ENCODE data around the gene GPC5.
"Not testable (repeated sequence)": the region's sequence is repeated elsewhere in the genome, so short reads cannot be mapped to it uniquely, and the experiment has no call there.

Gene GPC5

GRCh38 chr13:91767651-91768050, 369.2 kb downstream of the GPC5 start:
- H3K27me3 ChIP-seq (ENCODE audit: control insufficient read depth, insufficient read depth, low read length) = no peaks in the 10 kb centered on the region
- peaks cover 3% of the 10 kb centered on the region for H3K4me1 ChIP-seq (ENCODE audit: control insufficient read depth, low read depth, low read length)
- H3K9ac ChIP-seq (ENCODE audit: low read length) = no peak overlapping the region
- no peaks in the 10 kb centered on the region for H3K9me3 ChIP-seq (ENCODE audit: control insufficient read depth, low read depth, low read length)
- H3K4me3 ChIP-seq (ENCODE audit: low read length) = no peak overlapping the region
- H3K27ac ChIP-seq (ENCODE audit: low read length) = no peak overlapping the region
- no peaks in the 10 kb centered on the region for H3K36me3 ChIP-seq (ENCODE audit: control insufficient read depth, low read depth, low read length)

DNA sequence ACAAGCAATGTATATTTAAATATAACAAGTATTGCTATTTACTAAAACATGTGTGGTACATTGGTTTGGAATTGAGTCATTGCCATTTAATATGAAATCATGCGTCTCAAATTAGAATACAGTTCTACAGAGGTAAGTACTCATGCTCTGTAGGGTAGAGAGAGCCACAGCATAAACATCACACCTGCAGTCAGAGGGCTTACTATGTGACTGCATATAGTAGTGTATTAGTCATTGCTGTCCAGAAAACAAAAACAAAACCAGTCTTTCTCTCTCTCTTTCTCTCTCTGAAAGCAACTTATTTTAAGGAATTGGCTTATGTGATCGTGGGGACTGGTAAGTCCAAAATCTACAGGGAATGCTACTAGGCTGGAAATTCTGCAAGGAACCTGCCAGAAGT, 370.3 kb downstream of the GPC5 start:
- no peaks in the 10 kb centered on the region for H3K9me3 ChIP-seq (ENCODE audit: control insufficient read depth, low read depth, low read length)
- H3K27me3 ChIP-seq (ENCODE audit: control insufficient read depth, insufficient read depth, low read length) = no peaks in the 10 kb centered on the region
- no peak overlapping the region for H3K4me3 ChIP-seq (ENCODE audit: low read length)
- peaks cover 9% of the 10 kb centered on the region for H3K4me1 ChIP-seq (ENCODE audit: control insufficient read depth, low read depth, low read length)
- no peak overlapping the region for H3K27ac ChIP-seq (ENCODE audit: low read length)
- H3K9ac ChIP-seq (ENCODE audit: low read length) = no peak overlapping the region
- H3K36me3 ChIP-seq (ENCODE audit: control insufficient read depth, low read depth, low read length) = no peaks in the 10 kb centered on the region

- no peaks in the 10 kb centered on the region for H3K27me3 ChIP-seq (ENCODE audit: control insufficient read depth, insufficient read depth, low read length)
- no peak overlapping the region for H3K9ac ChIP-seq (ENCODE audit: low read length)
- no peak overlapping the region for H3K27ac ChIP-seq (ENCODE audit: low read length)
- H3K36me3 ChIP-seq (ENCODE audit: control insufficient read depth, low read depth, low read length) = no peaks in the 10 kb centered on the region
- peaks cover 18% of the 10 kb centered on the region for H3K4me1 ChIP-seq (ENCODE audit: control insufficient read depth, low read depth, low read length)
- H3K9me3 ChIP-seq (ENCODE audit: control insufficient read depth, low read depth, low read length) = no peaks in the 10 kb centered on the region
- H3K4me3 ChIP-seq (ENCODE audit: low read length) = no peak overlapping the region
Observed at GRCh38 chr13:91771229-91771628, 372.8 kb downstream of the GPC5 start.

DNA sequence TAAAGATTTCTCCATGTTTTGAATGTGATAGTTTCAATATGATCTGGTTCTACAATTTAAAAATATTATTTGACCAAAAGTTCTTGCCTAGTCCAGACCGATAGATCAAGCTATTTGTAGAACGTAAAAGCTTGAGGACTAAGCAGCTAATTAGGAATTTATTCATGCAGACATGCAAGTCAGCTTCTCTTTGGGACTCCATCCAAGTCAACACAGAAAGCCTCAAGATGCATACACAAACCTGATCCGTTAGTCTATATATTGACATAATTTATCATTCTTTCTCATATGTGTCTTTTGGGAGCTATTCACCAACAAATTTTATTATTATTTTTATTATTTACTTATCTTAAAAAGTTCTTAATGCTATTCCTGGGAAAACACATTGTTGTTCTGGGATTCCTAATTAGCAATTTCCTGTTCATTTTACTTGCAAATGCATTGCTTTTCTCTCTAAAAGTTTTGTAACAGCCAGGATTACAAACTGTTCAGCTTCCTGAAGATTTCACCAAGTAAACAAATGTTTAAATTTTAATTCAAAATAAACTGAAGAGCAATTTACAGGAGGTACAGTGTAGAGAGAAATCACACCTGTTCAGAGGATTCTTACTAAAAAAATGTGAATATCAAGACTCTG, 375.3 kb downstream of the GPC5 start:
- Histone ChIP-seq H3K27me3 (ENCODE audit: control insufficient read depth, insufficient read depth, low read length) (no peaks in the 10 kb centered on the region), H3K27ac (ENCODE audit: low read length) (no peak overlapping the region)

DNA sequence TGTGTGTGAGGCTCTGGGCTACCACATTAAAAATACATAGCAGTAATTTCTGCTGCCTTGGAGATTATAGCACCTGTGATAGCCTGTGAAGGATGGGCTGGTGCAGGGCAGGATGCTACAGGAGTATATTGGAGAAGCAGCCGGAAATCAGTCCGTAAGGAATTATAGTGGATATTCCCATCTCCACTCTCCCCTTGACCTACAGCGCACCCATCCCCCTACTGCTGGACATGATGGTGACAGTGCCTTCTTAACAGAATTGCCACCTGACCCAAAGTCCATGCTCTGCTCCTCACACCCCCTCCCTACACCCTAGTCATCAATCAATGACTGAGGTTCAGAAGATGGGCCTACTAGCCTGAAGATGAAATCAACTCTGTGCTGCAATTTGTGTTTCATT, 376.0 kb downstream of the GPC5 start:
- no peak overlapping the region for H3K4me3 ChIP-seq (ENCODE audit: low read length)
- no peak overlapping the region for H3K27ac ChIP-seq (ENCODE audit: low read length)
- peaks cover 15% of the 10 kb centered on the region for H3K4me1 ChIP-seq (ENCODE audit: control insufficient read depth, low read depth, low read length)
- H3K9me3 ChIP-seq (ENCODE audit: control insufficient read depth, low read depth, low read length) = no peaks in the 10 kb centered on the region
- no peaks in the 10 kb centered on the region for H3K27me3 ChIP-seq (ENCODE audit: control insufficient read depth, insufficient read depth, low read length)
- H3K9ac ChIP-seq (ENCODE audit: low read length) = no peak overlapping the region
- no peaks in the 10 kb centered on the region for H3K36me3 ChIP-seq (ENCODE audit: control insufficient read depth, low read depth, low read length)

More for the DNA sequence above, 375.3 kb downstream of the GPC5 start:
- Histone ChIP-seq H3K4me3 (ENCODE audit: low read length) (no peak overlapping the region), H3K4me1 (ENCODE audit: control insufficient read depth, low read depth, low read length) (peaks cover 15% of the 10 kb centered on the region), H3K9ac (ENCODE audit: low read length) (no peak overlapping the region), H3K9me3 (ENCODE audit: control insufficient read depth, low read depth, low read length) (no peaks in the 10 kb centered on the region), H3K36me3 (ENCODE audit: control insufficient read depth, low read depth, low read length) (no peaks in the 10 kb centered on the region)

- Histone ChIP-seq H3K9ac (ENCODE audit: low read length) (no peak overlapping the region), H3K27me3 (ENCODE audit: control insufficient read depth, insufficient read depth, low read length) (no peaks in the 10 kb centered on the region), H3K4me3 (ENCODE audit: low read length) (no peak overlapping the region), H3K27ac (ENCODE audit: low read length) (no peak overlapping the region), H3K9me3 (ENCODE audit: control insufficient read depth, low read depth, low read length) (no peaks in the 10 kb centered on the region), H3K36me3 (ENCODE audit: control insufficient read depth, low read depth, low read length) (no peaks in the 10 kb centered on the region), H3K4me1 (ENCODE audit: control insufficient read depth, low read depth, low read length) (peaks cover 15% of the 10 kb centered on the region)
Observed at GRCh38 chr13:91776611-91777193, 378.3 kb downstream of the GPC5 start.

GRCh38 chr13:91778123-91778522, 379.7 kb downstream of the GPC5 start:
- Histone ChIP-seq H3K27me3 (ENCODE audit: control insufficient read depth, insufficient read depth, low read length) (no peaks in the 10 kb centered on the region), H3K4me3 (ENCODE audit: low read length) (no peak overlapping the region), H3K9me3 (ENCODE audit: control insufficient read depth, low read depth, low read length) (no peaks in the 10 kb centered on the region), H3K9ac (ENCODE audit: low read length) (no peak overlapping the region), H3K4me1 (ENCODE audit: control insufficient read depth, low read depth, low read length) (peaks cover 15% of the 10 kb centered on the region), H3K27ac (ENCODE audit: low read length) (no peak overlapping the region), H3K36me3 (ENCODE audit: control insufficient read depth, low read depth, low read length) (no peaks in the 10 kb centered on the region)

DNA sequence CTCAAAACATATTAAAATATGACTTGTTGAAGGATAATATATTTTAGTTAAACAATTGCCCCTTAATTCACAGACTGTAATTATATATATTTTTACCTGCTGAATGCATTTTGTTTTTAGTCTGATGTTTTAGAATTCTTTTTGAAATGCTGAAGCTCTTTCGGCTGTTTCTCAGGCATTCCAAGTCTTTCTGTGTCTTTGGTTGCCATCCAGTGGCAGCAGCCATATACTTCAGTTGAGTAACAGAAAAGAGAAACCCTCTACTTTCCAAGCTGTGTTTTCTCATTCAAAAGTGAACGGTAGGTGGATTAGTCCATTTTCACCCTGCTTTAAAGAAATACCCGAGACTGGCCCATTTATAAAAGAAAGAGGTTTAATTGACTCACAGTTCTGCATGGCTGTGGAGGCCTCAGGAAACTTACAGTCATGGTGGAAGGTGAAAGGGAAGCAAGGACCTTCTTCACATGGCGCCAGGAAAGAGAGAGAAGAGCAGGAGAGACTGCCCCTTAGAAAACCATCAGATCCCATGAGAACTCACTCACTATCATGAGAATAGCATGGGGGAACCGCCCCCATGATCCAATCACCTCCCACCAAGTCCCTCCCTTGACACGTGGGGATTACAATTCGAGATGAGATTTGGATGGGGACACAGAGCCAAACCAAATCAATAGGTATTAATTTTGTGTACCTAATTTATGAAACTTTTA, 383.7 kb downstream of the GPC5 start:
- H3K27me3 ChIP-seq (ENCODE audit: control insufficient read depth, insufficient read depth, low read length); H3K27ac ChIP-seq (ENCODE audit: low read length); H3K9ac ChIP-seq (ENCODE audit: low read length); H3K4me3 ChIP-seq (ENCODE audit: low read length); H3K36me3 ChIP-seq (ENCODE audit: control insufficient read depth, low read depth, low read length); H3K4me1 ChIP-seq (ENCODE audit: control insufficient read depth, low read depth, low read length); H3K9me3 ChIP-seq (ENCODE audit: control insufficient read depth, low read depth, low read length): not testable (repeated sequence)

GRCh38 chr13:91785431-91786119, 387.2 kb downstream of the GPC5 start:
- H3K4me3 ChIP-seq (ENCODE audit: low read length) = no peak overlapping the region
- H3K9ac ChIP-seq (ENCODE audit: low read length) = no peak overlapping the region
- no peaks in the 10 kb centered on the region for H3K9me3 ChIP-seq (ENCODE audit: control insufficient read depth, low read depth, low read length)
- H3K27me3 ChIP-seq (ENCODE audit: control insufficient read depth, insufficient read depth, low read length) = no peaks in the 10 kb centered on the region
- H3K36me3 ChIP-seq (ENCODE audit: control insufficient read depth, low read depth, low read length) = no peaks in the 10 kb centered on the region
- H3K4me1 ChIP-seq (ENCODE audit: control insufficient read depth, low read depth, low read length) = no peaks in the 10 kb centered on the region
- H3K27ac ChIP-seq (ENCODE audit: low read length) = no peak overlapping the region

GRCh38 chr13:91792054-91792453, 393.6 kb downstream of the GPC5 start:
- no peaks in the 10 kb centered on the region for H3K36me3 ChIP-seq (ENCODE audit: control insufficient read depth, low read depth, low read length)
- no peaks in the 10 kb centered on the region for H3K4me1 ChIP-seq (ENCODE audit: control insufficient read depth, low read depth, low read length)
- no peak overlapping the region for H3K27ac ChIP-seq (ENCODE audit: low read length)
- no peaks in the 10 kb centered on the region for H3K9me3 ChIP-seq (ENCODE audit: control insufficient read depth, low read depth, low read length)
- H3K27me3 ChIP-seq (ENCODE audit: control insufficient read depth, insufficient read depth, low read length) = no peaks in the 10 kb centered on the region
- no peak overlapping the region for H3K9ac ChIP-seq (ENCODE audit: low read length)
- H3K4me3 ChIP-seq (ENCODE audit: low read length) = no peak overlapping the region

GRCh38 chr13:91797567-91797966, 399.1 kb downstream of the GPC5 start:
- no peaks in the 10 kb centered on the region for H3K27me3 ChIP-seq (ENCODE audit: control insufficient read depth, insufficient read depth, low read length)
- H3K4me3 ChIP-seq (ENCODE audit: low read length) = no peak overlapping the region
- no peak overlapping the region for H3K9ac ChIP-seq (ENCODE audit: low read length)
- no peaks in the 10 kb centered on the region for H3K9me3 ChIP-seq (ENCODE audit: control insufficient read depth, low read depth, low read length)
- H3K27ac ChIP-seq (ENCODE audit: low read length) = no peak overlapping the region
- H3K36me3 ChIP-seq (ENCODE audit: control insufficient read depth, low read depth, low read length) = no peaks in the 10 kb centered on the region
- no peaks in the 10 kb centered on the region for H3K4me1 ChIP-seq (ENCODE audit: control insufficient read depth, low read depth, low read length)

Data from iPS-18a (cell line).